H1 (cell line): ENCODE measurements around the gene LIMK1. TPM values are rescaled to one million over a fixed set of nuclear protein-coding genes. Genes with fewer than 3 reads are reported as not detected.

Experiments
- CTCF ChIA-PET: fragments of 300-600 bp; sonication (Branson Sonifier 250); formaldehyde crosslinking; loops from one replicate; lab custom pipeline; 2021; ENCODE audit not compliant: partially characterized antibody; lab: Charles Lee
- POLR2A ChIA-PET: fragments of 300-600 bp; sonication (Branson Sonifier 250); formaldehyde crosslinking; loops from one replicate; lab custom pipeline; 2021; ENCODE audit warnings: inconsistent platforms; ENCODE audit not compliant: partially characterized antibody; lab: Charles Lee
- DNase-seq, 2 experiments: peaks; one replicate each; pipeline versions ENCODE4 v3.0.0 to v3.0.0-alpha.2; 2010 to 2022; ENCODE audit warnings: low spot score in 2 of 2, low read depth in 1 of 2, mixed read lengths in 1 of 2
- FAIRE-seq: peaks from 2 replicates; lab custom pipeline; 2011; peaks lifted over from hg19 to GRCh38; lab: Jason Lieb, UNC
- H2AFZ ChIP-seq: 2 replicates; pipeline ENCODE4 v1.8.1; 2012; ENCODE audit warnings: low read length, inconsistent platforms
- H2AK5ac ChIP-seq: 2 replicates; pipeline ENCODE4 v1.6.1; 2013; ENCODE audit warnings: low read depth, low read length
- H2BK120ac ChIP-seq: replicated peaks from 2 replicates; pipeline ENCODE3; 2013; ENCODE audit warnings: low read depth, low read length, inconsistent platforms
- H2BK12ac ChIP-seq: 2 replicates; pipeline ENCODE4 v1.6.1; 2013; ENCODE audit warnings: low read depth, low read length
- H2BK15ac ChIP-seq: 2 replicates; pipeline ENCODE4 v1.6.1; 2013; ENCODE audit warnings: low read length
- H2BK20ac ChIP-seq: 2 replicates; pipeline ENCODE4 v1.6.1; 2013; ENCODE audit warnings: low read length
- H2BK5ac ChIP-seq: 2 replicates; pipeline ENCODE4 v1.6.1; 2013; ENCODE audit warnings: low read depth, low read length
- H3K14ac ChIP-seq: 2 replicates; pipeline ENCODE4 v1.6.1; 2013; ENCODE audit warnings: inconsistent platforms; ENCODE audit not compliant: insufficient read length
- H3K18ac ChIP-seq: 2 replicates; pipeline ENCODE4 v1.6.1; 2013; ENCODE audit warnings: low read length; ENCODE audit errors: extremely low read depth
- H3K23ac ChIP-seq: 2 replicates; pipeline ENCODE4 v1.6.1; 2013; ENCODE audit warnings: inconsistent platforms; ENCODE audit not compliant: insufficient read length
- H3K23me2 ChIP-seq: 2 replicates; pipeline ENCODE4 v1.6.1; 2013; ENCODE audit warnings: low read depth, low read length
- H3K27ac ChIP-seq: 2 replicates; pipeline ENCODE4 v1.6.1; 2011; ENCODE audit warnings: low read depth, low read length, inconsistent platforms
- H3K27me3 ChIP-seq, 4 experiments: replicated peaks in 1 of 4; 1 replicate in 1 of 4; 2 replicates in 3 of 4; pipeline versions ENCODE4 v1.6.1 to v1.8.1; 2011 to 2013; ENCODE audit warnings: low read length in 3 of 4, mild to moderate bottlenecking in 3 of 4, inconsistent platforms in 2 of 4, mixed read lengths in 2 of 4, moderate library complexity in 1 of 4; ENCODE audit not compliant: control insufficient read depth in 3 of 4, insufficient read depth in 3 of 4; ENCODE audit errors: extremely low read depth in 1 of 4
- H3K36me3 ChIP-seq, 4 experiments: 2 replicates each; pipeline versions ENCODE4 v1.6.1 to v1.8.1; 2011 to 2013; ENCODE audit warnings: mild to moderate bottlenecking in 4 of 4, low read length in 3 of 4, moderate library complexity in 2 of 4, control low read depth in 1 of 4, inconsistent platforms in 1 of 4; ENCODE audit not compliant: insufficient read depth in 4 of 4, control insufficient read depth in 2 of 4
- H3K4ac ChIP-seq: replicated peaks from 2 replicates; pipeline ENCODE3; 2013; ENCODE audit warnings: low read length, low read depth, mixed read lengths, inconsistent platforms; ENCODE audit not compliant: insufficient read length
- H3K4me1 ChIP-seq, 4 experiments: replicated peaks in 1 of 4; 1 replicate in 1 of 4; 2 replicates in 3 of 4; pipeline versions ENCODE4 v1.6.1 to v1.8.1; 2011 to 2013; ENCODE audit warnings: low read length in 3 of 4, inconsistent platforms in 2 of 4, mixed read lengths in 1 of 4; ENCODE audit not compliant: insufficient read depth in 4 of 4, control insufficient read depth in 3 of 4
- H3K4me2 ChIP-seq, 2 experiments: 2 replicates each; pipeline versions ENCODE4 v1.6.1 to v1.8.1; 2011 to 2013; ENCODE audit warnings: low read depth in 2 of 2, low read length in 2 of 2, control low read depth in 1 of 2, inconsistent platforms in 1 of 2, mild to moderate bottlenecking in 1 of 2; ENCODE audit not compliant: insufficient read depth in 1 of 2
- H3K4me3 ChIP-seq, 4 experiments: fragments of 200-600, 300-600 bp in 1 of 4; sonication (generic), shearing (Covaris generic), sonication (Bioruptor Twin) in 1 of 4; 2 replicates each; pipeline versions ENCODE4 v1.5.1 to v1.8.1; 2011 to 2016; ENCODE audit warnings: low read length in 4 of 4, low read depth in 3 of 4, control low read depth in 2 of 4, inconsistent platforms in 2 of 4, mild to moderate bottlenecking in 2 of 4, mixed read lengths in 1 of 4, moderate library complexity in 1 of 4; ENCODE audit not compliant: insufficient read depth in 2 of 4; ENCODE audit errors: extremely low read depth in 1 of 4
- H3K56ac ChIP-seq: replicated peaks from 2 replicates; pipeline ENCODE3; 2013; ENCODE audit warnings: low read depth, mild to moderate bottlenecking, mixed read lengths, low read length, inconsistent platforms; ENCODE audit not compliant: insufficient read length
- H3K79me1 ChIP-seq: 2 replicates; pipeline ENCODE4 v1.6.1; 2013; ENCODE audit warnings: low read depth, low read length, control low read depth
- H3K79me2 ChIP-seq, 2 experiments: 2 replicates each; pipeline versions ENCODE4 v1.6.1 to v1.8.1; 2012 to 2013; ENCODE audit warnings: low read length in 2 of 2, mild to moderate bottlenecking in 2 of 2, inconsistent platforms in 1 of 2; ENCODE audit not compliant: insufficient read depth in 2 of 2, control insufficient read depth in 1 of 2
- H3K9ac ChIP-seq, 4 experiments: replicated peaks in 1 of 4; 1 replicate in 1 of 4; 2 replicates in 3 of 4; pipeline versions ENCODE4 v1.6.1 to v1.8.1; 2011 to 2013; ENCODE audit warnings: low read depth in 3 of 4, low read length in 3 of 4, control low read depth in 2 of 4, mild to moderate bottlenecking in 2 of 4, moderate library complexity in 2 of 4, inconsistent platforms in 1 of 4; ENCODE audit errors: extremely low read depth in 1 of 4
- H3K9me3 ChIP-seq, 2 experiments: 2 replicates each; pipeline versions ENCODE4 v1.6.1 to v1.8.1; 2012 to 2013; ENCODE audit warnings: mild to moderate bottlenecking in 2 of 2, moderate library complexity in 2 of 2, control low read depth in 1 of 2, inconsistent platforms in 1 of 2, low read depth in 1 of 2, low read length in 1 of 2, mixed read lengths in 1 of 2; ENCODE audit not compliant: insufficient read depth in 2 of 2
- H4K20me1 ChIP-seq, 2 experiments: replicated peaks in 1 of 2; 2 replicates each; pipeline versions ENCODE3 to v1.8.1; 2011 to 2013; ENCODE audit warnings: inconsistent platforms in 2 of 2, low read length in 2 of 2, mild to moderate bottlenecking in 1 of 2; ENCODE audit not compliant: insufficient read depth in 2 of 2, control insufficient read depth in 1 of 2
- H4K5ac ChIP-seq: 2 replicates; pipeline ENCODE4 v1.6.1; 2013; ENCODE audit warnings: low read length, low read depth, mixed read lengths, inconsistent platforms; ENCODE audit not compliant: insufficient read length
- H4K8ac ChIP-seq: 2 replicates; pipeline ENCODE4 v1.8.0; 2013; ENCODE audit warnings: mild to moderate bottlenecking, moderate library complexity, low read length, inconsistent platforms; ENCODE audit not compliant: insufficient read depth; ENCODE audit errors: extremely low read depth
- H4K91ac ChIP-seq: replicated peaks from 2 replicates; pipeline ENCODE3; 2013; ENCODE audit warnings: low read length, mixed read lengths, inconsistent platforms; ENCODE audit not compliant: insufficient read length
- POLR2A ChIP-seq, 2 experiments: IDR thresholded peaks; 1 replicate in 1 of 2; 2 replicates in 1 of 2; pipeline ENCODE4 v1.6.1; 2011; ENCODE audit warnings: low read depth in 2 of 2, low read length in 2 of 2, mild to moderate bottlenecking in 2 of 2; ENCODE audit errors: control extremely low read depth in 1 of 2
- SIRT6 ChIP-seq: IDR thresholded peaks from one replicate; pipeline ENCODE4 v1.7.1; 2012; ENCODE audit warnings: low read length, inconsistent platforms
- SP1 ChIP-seq: IDR thresholded peaks from 2 replicates; pipeline ENCODE4 v1.6.1; 2011; ENCODE audit warnings: low read depth, low read length
- TAF7 ChIP-seq: optimal IDR thresholded peaks from 2 replicates; pipeline ENCODE3; 2011; ENCODE audit warnings: low read depth, mild to moderate bottlenecking, inconsistent platforms, low read length, moderate library complexity, borderline replicate concordance
- TBP ChIP-seq: IDR thresholded peaks from 2 replicates; pipeline ENCODE4 v1.6.1; 2011; ENCODE audit warnings: low read depth, low read length, improper control_type of control experiment
- YY1 ChIP-seq: IDR thresholded peaks from 2 replicates; pipeline ENCODE4 v1.6.1; 2011; ENCODE audit warnings: low read depth, mild to moderate bottlenecking, low read length
- WGBS, 2 experiments: shearing (Covaris generic) in 1 of 2; methylation state at CpG; one replicate each; pipeline versions ENCODE4 v1.1.6 to v1.1.7; 2013 to 2015; ENCODE audit warnings: low lambda C conversion rate in 2 of 2, mixed read lengths in 2 of 2, inconsistent platforms in 1 of 2, low coverage in 1 of 2, missing lambda C conversion rate in 1 of 2; ENCODE audit not compliant: insufficient replicate concordance in 2 of 2, insufficient coverage in 1 of 2, insufficient read length in 1 of 2; ENCODE audit errors: extremely low coverage in 1 of 2, missing lambda C conversion rate in 1 of 2; 5-methylcytosine and 5-hydroxymethylcytosine counted together
- polyA plus RNA-seq, 7 experiments: library from polyadenylated mRNA; depleted of rRNA in 3 of 7; stranded (reverse) in 5 of 7; unstranded in 2 of 7; fragments of >200 nt in 5 of 7; fragments of 200-250 nt in 2 of 7; gene quantifications; 1 replicate in 5 of 7; 2 replicates in 1 of 7; 4 replicates in 1 of 7; pipeline versions ENCODE4 v1.2.1 to v1.2.3, GENCODE V29; 2011 to 2013; ENCODE audit warnings: missing spikeins in 2 of 7, mixed read lengths in 2 of 7
- total RNA-seq: library from RNA; stranded (reverse); fragmentation: NEBNext Ultra II Directional; extraction: Animal tissue kit (Norgen Biotek cat#: 25700); gene quantifications from 2 replicates; pipeline ENCODE4 v1.2.1, GENCODE V29; 2021

The LIMK1 gene
- total and polyA plus RNA-seq, 2 of the 8 experiments (the other 6 are each of a cell fraction or from before 2014, with no cell fraction given), result 93.5 to 108 TPM

GRCh38 chr7:74138334-74138867 lies 54.8 kb downstream of the LIMK1 start:
- CTCF ChIA-PET, result interaction anchor here (1.1 to 1.2 kb wide), 2 partner anchors 10 to 21 kb away, joined by 3 read pairs; no protein-coding TSS in a partner anchor
- DNase-seq (peak in 1 of 2 experiments; percentile 71), FAIRE-seq (peak; percentile 69)
- no peak overlapping the region for H2BK120ac ChIP-seq
- peak overlapping the region; percentile 73 for H4K91ac ChIP-seq
- H4K20me1 ChIP-seq, result no peaks in the 10 kb centered on the region
- no peaks in the 10 kb centered on the region for H3K79me1 ChIP-seq
- H3K36me3 ChIP-seq, result no peaks in the 10 kb centered on the region
- POLR2A ChIA-PET, result interaction anchor here (0.6 to 2.7 kb wide), 13 partner anchors 8 to 401 kb away, joined by 3 to 24 read pairs (median 4); partner anchors contain the start of gene EIF4H
- peaks cover 3% of the 10 kb centered on the region; the same call in 1 of the 2 replicates for H3K23me2 ChIP-seq
- H3K4me3 ChIP-seq, result peak overlapping the region in 2 of 4 experiments; percentile 6 to 45; a peak in 3 of 8 replicates
- H3K9ac ChIP-seq, result peak overlapping the region in 1 of 4 experiments; percentile 52; a peak in 1 of 7 replicates
- H4K5ac ChIP-seq, result no peak overlapping the region
- peak overlapping the region; percentile 82; the same call in 1 of the 2 replicates for H2BK5ac ChIP-seq
- peak overlapping the region; percentile 99; the same call in 1 of the 2 replicates for H2BK20ac ChIP-seq
- H3K9me3 ChIP-seq, result no peaks in the 10 kb centered on the region
- peak overlapping the region; percentile 54 to 58 for H3K4me2 ChIP-seq
- H3K18ac ChIP-seq, result peak overlapping the region; percentile 93; the same call in 1 of the 2 replicates
- H2AFZ ChIP-seq, result peak overlapping the region; percentile 94
- H3K56ac ChIP-seq, result no peak overlapping the region
- peak overlapping the region; percentile 75; the same call in 1 of the 2 replicates for H2BK15ac ChIP-seq
- H3K79me2 ChIP-seq, result no peaks in the 10 kb centered on the region
- H3K4ac ChIP-seq, result no peak overlapping the region
- no peak overlapping the region for H3K23ac ChIP-seq
- H4K8ac ChIP-seq, result no peak overlapping the region
- 23% methylated on average over 11 of the region's 12 CpGs; no CpG with 5 or more reads in 1 of the 2 experiments for WGBS, 2 experiments
- H2BK12ac ChIP-seq, result peak overlapping the region; percentile 96
- peaks cover 0 to 11% (median 6%) of the 10 kb centered on the region in 4 experiments; a peak in 6 of 7 replicates for H3K4me1 ChIP-seq
- H3K27me3 ChIP-seq, result no peaks in the 10 kb centered on the region
- H3K27ac ChIP-seq, result peak overlapping the region; percentile 13; the same call in 1 of the 2 replicates
- no peak overlapping the region for H3K14ac ChIP-seq
- H2AK5ac ChIP-seq, result no peak overlapping the region
- TF ChIP-seq TBP (peak; percentile 29; the same call in 1 of the 2 replicates), YY1 (peak; percentile 58; the same call in 1 of the 2 replicates), POLR2A (IDR thresholded peaks at IDR 0.05; ENCODE audit: control extremely low read depth in 1 of 2, low read depth in 2 of 2, low read length in 2 of 2) (peak in 1 of 2 experiments; percentile 43; a peak in 1 of 3 replicates), TAF7 (no peak), SP1 (0 out of 2 replicates have a peak, but pooled peaks have one; percentile 51), SIRT6 (no peak)
